BLaER1 treated with 17β-estradiol and CSF1 and Interleukin-3, amounts not matched to agents 10 nM and 100 nM (cell line): ENCODE results near the gene MYL7.

Experiments
- H3K27ac ChIP-seq, 11 experiments: shearing (Covaris generic); formaldehyde crosslinking; 2 replicates each; pipeline ENCODE4 v1.8.1; 2022
- H3K27me3 ChIP-seq, 11 experiments: shearing (Covaris generic); formaldehyde crosslinking; 2 replicates each; pipeline ENCODE4 v1.8.1; 2022
- H3K36me3 ChIP-seq, 11 experiments: shearing (Covaris generic); formaldehyde crosslinking; 2 replicates each; pipeline ENCODE4 v1.8.1; 2022
- H3K4me1 ChIP-seq, 10 experiments: shearing (Covaris generic); formaldehyde crosslinking; 2 replicates each; pipeline ENCODE4 v1.8.1; 2022
- H3K4me2 ChIP-seq, 11 experiments: shearing (Covaris generic); formaldehyde crosslinking; 2 replicates each; pipeline ENCODE4 v1.8.1; 2022
- H3K4me3 ChIP-seq, 10 experiments: shearing (Covaris generic); formaldehyde crosslinking; 2 replicates each; pipeline ENCODE4 v1.8.1; 2022
- H3K9ac ChIP-seq, 11 experiments: shearing (Covaris generic); formaldehyde crosslinking; 2 replicates each; pipeline ENCODE4 v1.8.1; 2022
- H3K9me3 ChIP-seq, 11 experiments: shearing (Covaris generic); formaldehyde crosslinking; replicated peaks in 1 of 11; 2 replicates each; pipeline ENCODE4 v1.8.1; 2022
- H4K20me1 ChIP-seq, 11 experiments: shearing (Covaris generic); formaldehyde crosslinking; 2 replicates each; pipeline ENCODE4 v1.8.1; 2022
- Cebpa-rat ChIP-seq, 11 experiments: shearing (Covaris generic); IDR thresholded peaks; 2 replicates each; pipeline ENCODE4 v1.8.1; 2022

Gene MYL7

GRCh38 chr7:44098092-44099068, 42.8 kb downstream of the MYL7 start:
- Histone ChIP-seq H3K36me3 (no peaks in the 10 kb centered on the region), H3K9me3 (peaks cover 0 to 5% (median 2%) of the 10 kb centered on the region in 11 experiments; a peak in 8 of 22 replicates), H3K9ac (peak overlapping the region in 8 of 11 experiments; percentile 59 to 84 (median 74); a peak in 16 of 22 replicates), H3K4me1 (peaks cover 90 to 100% (median 100%) of the 10 kb centered on the region in 10 experiments), H3K27me3 (no peaks in the 10 kb centered on the region; a peak in 1 of 22 replicates), H3K27ac (peak overlapping the region; percentile 1 to 97 (median 84); a peak in 20 of 22 replicates), H3K4me3 (no peak overlapping the region), H4K20me1 (no peaks in the 10 kb centered on the region), H3K4me2 (peak overlapping the region; percentile 65 to 97 (median 85))
- TF ChIP-seq Cebpa-rat (IDR thresholded peaks at IDR 0.05), result peak in 2 of 11 experiments; percentile 51 to 54; a peak in 2 of 22 replicates

- H4K20me1 ChIP-seq, result no peaks in the 10 kb centered on the region
- H3K27me3 ChIP-seq, result no peaks in the 10 kb centered on the region
- peaks cover 89 to 100% (median 100%) of the 10 kb centered on the region in 10 experiments for H3K4me1 ChIP-seq
- H3K27ac ChIP-seq, result peak overlapping the region; percentile 30 to 97 (median 84); a peak in 20 of 22 replicates
- peaks cover 0 to 9% (median 5%) of the 10 kb centered on the region in 11 experiments; a peak in 8 of 22 replicates for H3K9me3 ChIP-seq
- TF ChIP-seq Cebpa-rat (IDR thresholded peaks at IDR 0.05), result no peak
- peak overlapping the region in 2 of 10 experiments; percentile 18 to 35; a peak in 2 of 20 replicates for H3K4me3 ChIP-seq
- H3K4me2 ChIP-seq, result peak overlapping the region; percentile 65 to 97 (median 85)
- peak overlapping the region in 9 of 11 experiments; percentile 18 to 84 (median 70); a peak in 18 of 22 replicates for H3K9ac ChIP-seq
- no peaks in the 10 kb centered on the region for H3K36me3 ChIP-seq
Measured at GRCh38 chr7:44097064-44097932, 43.8 kb downstream of the MYL7 start.

GRCh38 chr7:44096326-44096881, 44.7 kb downstream of the MYL7 start:
- H3K36me3 ChIP-seq, result no peaks in the 10 kb centered on the region
- peak overlapping the region in 10 of 11 experiments; percentile 49 to 97 (median 88); a peak in 19 of 22 replicates for H3K27ac ChIP-seq
- H4K20me1 ChIP-seq, result no peaks in the 10 kb centered on the region
- H3K9ac ChIP-seq, result peak overlapping the region in 8 of 11 experiments; percentile 18 to 84 (median 74); a peak in 15 of 22 replicates
- H3K4me3 ChIP-seq, result no peak overlapping the region; a peak in 1 of 20 replicates
- H3K4me1 ChIP-seq, result peaks cover 86 to 100% (median 100%) of the 10 kb centered on the region in 10 experiments
- peaks cover 0 to 9% (median 5%) of the 10 kb centered on the region in 11 experiments; a peak in 8 of 22 replicates for H3K9me3 ChIP-seq
- H3K27me3 ChIP-seq, result no peaks in the 10 kb centered on the region
- H3K4me2 ChIP-seq, result peak overlapping the region; percentile 65 to 97 (median 85); a peak in 20 of 22 replicates
- TF ChIP-seq Cebpa-rat (IDR thresholded peaks at IDR 0.05), result no peak

DNA sequence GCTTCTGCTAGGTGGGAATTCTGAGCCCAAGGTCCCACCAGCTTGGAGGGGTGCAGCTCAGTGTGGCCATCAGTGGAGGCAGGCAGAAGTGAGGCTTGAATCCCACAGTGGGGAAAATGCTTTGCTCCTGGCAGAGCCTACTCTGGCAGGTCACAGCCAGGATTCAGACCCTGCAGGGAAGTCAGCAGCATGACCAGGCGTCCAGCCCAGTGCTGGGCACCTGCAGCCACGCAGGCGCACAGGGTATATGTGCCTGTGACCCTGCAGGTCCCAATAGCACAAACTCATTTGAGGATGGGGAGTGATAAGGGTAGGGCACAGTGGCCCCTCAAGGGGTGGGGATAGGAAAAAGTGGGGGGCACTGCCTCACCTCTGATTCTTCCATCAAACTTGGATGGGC, 45.4 kb downstream of the MYL7 start:
- H3K27me3 ChIP-seq, result no peaks in the 10 kb centered on the region
- no peak for TF ChIP-seq Cebpa-rat (IDR thresholded peaks at IDR 0.05)
- H3K9ac ChIP-seq, result peak overlapping the region in 4 of 11 experiments; percentile 27 to 84 (median 36); a peak in 4 of 22 replicates
- H3K4me2 ChIP-seq, result peak overlapping the region in 10 of 11 experiments; percentile 12 to 97 (median 86); a peak in 16 of 22 replicates
- no peak overlapping the region for H3K4me3 ChIP-seq
- H3K36me3 ChIP-seq, result no peaks in the 10 kb centered on the region
- peaks cover 86 to 100% (median 100%) of the 10 kb centered on the region in 10 experiments for H3K4me1 ChIP-seq
- no peaks in the 10 kb centered on the region for H4K20me1 ChIP-seq
- peaks cover 0 to 9% (median 5%) of the 10 kb centered on the region in 11 experiments; a peak in 8 of 22 replicates for H3K9me3 ChIP-seq
- peak overlapping the region in 7 of 11 experiments; percentile 30 to 97 (median 91); a peak in 12 of 22 replicates for H3K27ac ChIP-seq

- Histone ChIP-seq H3K9me3 (peaks cover 0 to 9% (median 5%) of the 10 kb centered on the region in 11 experiments; a peak in 8 of 22 replicates), H3K4me3 (no peak overlapping the region), H3K36me3 (no peaks in the 10 kb centered on the region), H3K4me1 (peaks cover 80 to 94% (median 93%) of the 10 kb centered on the region in 10 experiments), H3K27ac (peak overlapping the region in 6 of 11 experiments; percentile 6 to 97 (median 92); a peak in 10 of 22 replicates), H3K9ac (peak overlapping the region in 5 of 11 experiments; percentile 14 to 39 (median 27); a peak in 5 of 22 replicates), H4K20me1 (no peaks in the 10 kb centered on the region), H3K27me3 (no peaks in the 10 kb centered on the region), H3K4me2 (peak overlapping the region; percentile 33 to 97 (median 85))
- no peak for TF ChIP-seq Cebpa-rat (IDR thresholded peaks at IDR 0.05)
Measured at GRCh38 chr7:44094883-44095592, 46.1 kb downstream of the MYL7 start.

DNA sequence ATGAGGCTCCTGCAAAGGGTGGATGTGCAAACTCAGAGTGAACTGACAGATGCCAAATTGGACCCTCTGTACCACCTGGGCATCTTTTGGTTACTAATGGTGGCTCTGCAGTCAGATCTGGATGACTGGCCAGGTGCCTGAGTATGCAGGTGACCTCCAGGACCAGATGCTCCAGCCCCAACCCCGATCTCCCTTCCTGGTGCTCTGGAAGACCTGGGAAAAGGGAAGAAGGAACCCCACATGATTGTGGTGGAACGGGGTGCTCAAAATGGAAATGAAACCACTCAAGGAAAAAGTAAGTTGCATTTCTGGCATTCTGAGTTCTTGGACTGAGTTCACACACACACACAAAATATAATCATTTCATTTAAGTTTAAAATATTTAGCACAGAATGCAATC, 46.8 kb downstream of the MYL7 start:
- H3K4me2 ChIP-seq, result peak overlapping the region; percentile 33 to 97 (median 85)

GRCh38 chr7:44093102-44093641, 48.0 kb downstream of the MYL7 start:
- peak overlapping the region; percentile 15 to 97 (median 83); a peak in 19 of 22 replicates for H3K4me2 ChIP-seq
- H3K27me3 ChIP-seq, result no peaks in the 10 kb centered on the region
- peak overlapping the region in 7 of 11 experiments; percentile 18 to 97 (median 31); a peak in 13 of 22 replicates for H3K27ac ChIP-seq
- peaks cover 79 to 88% (median 86%) of the 10 kb centered on the region in 10 experiments for H3K4me1 ChIP-seq
- peaks cover 0 to 9% (median 5%) of the 10 kb centered on the region in 11 experiments; a peak in 8 of 22 replicates for H3K9me3 ChIP-seq
- H3K4me3 ChIP-seq, result no peak overlapping the region; a peak in 1 of 20 replicates
- H4K20me1 ChIP-seq, result no peaks in the 10 kb centered on the region
- no peak for TF ChIP-seq Cebpa-rat (IDR thresholded peaks at IDR 0.05)
- H3K9ac ChIP-seq, result no peak overlapping the region
- no peaks in the 10 kb centered on the region for H3K36me3 ChIP-seq

More for the DNA sequence above, 46.8 kb downstream of the MYL7 start:
- H3K9ac ChIP-seq, result peak overlapping the region in 1 of 11 experiments; percentile 14; a peak in 3 of 22 replicates
- peaks cover 77 to 88% (median 87%) of the 10 kb centered on the region in 10 experiments for H3K4me1 ChIP-seq
- H4K20me1 ChIP-seq, result no peaks in the 10 kb centered on the region
- no peaks in the 10 kb centered on the region for H3K36me3 ChIP-seq
- peaks cover 0 to 9% (median 5%) of the 10 kb centered on the region in 11 experiments; a peak in 8 of 22 replicates for H3K9me3 ChIP-seq
- TF ChIP-seq Cebpa-rat (IDR thresholded peaks at IDR 0.05), result no peak
- no peaks in the 10 kb centered on the region for H3K27me3 ChIP-seq
- H3K27ac ChIP-seq, result peak overlapping the region in 5 of 11 experiments; percentile 6 to 97 (median 92); a peak in 7 of 22 replicates
- no peak overlapping the region for H3K4me3 ChIP-seq
